Measurements from ENCODE around the gene ZNF488.

The ZNF488 gene

GRCh38 chr10:47350671-47351640, 33.1 kb downstream of the ZNF488 start:
- DNase-seq (ENCODE audit: low read depth, low spot score): no peak

- no peak for DNase-seq (ENCODE audit: low read depth, low spot score)
Observed at GRCh38 chr10:47349941-47350371, 34.1 kb downstream of the ZNF488 start.

GRCh38 chr10:47349516-47349915, 34.6 kb downstream of the ZNF488 start:
- DNase-seq (ENCODE audit: low read depth, low spot score): no peak

GRCh38 chr10:47348661-47349470, 35.2 kb downstream of the ZNF488 start:
- DNase-seq (ENCODE audit: low read depth, low spot score): no peak

GRCh38 chr10:47348138-47348651, 35.9 kb downstream of the ZNF488 start, which contains the start of gene RBP3:
TSS of gene RBP3 (plus strand) at chr10:47348363. CDS start at chr10:47348485, 122 bp downstream.
- no peak for DNase-seq (ENCODE audit: low read depth, low spot score)

- DNase-seq (ENCODE audit: low read depth, low spot score): no peak
Observed at GRCh38 chr10:47347303-47347675, 36.8 kb downstream of the ZNF488 start.

- DNase-seq (ENCODE audit: low read depth, low spot score): no peak
Observed at GRCh38 chr10:47346581-47347302, 37.4 kb downstream of the ZNF488 start.

GRCh38 chr10:47344996-47345870, 38.9 kb downstream of the ZNF488 start:
- DNase-seq (ENCODE audit: low read depth, low spot score): no peak

GRCh38 chr10:47340608-47341170, 43.4 kb downstream of the ZNF488 start:
- peak; percentile 84 for DNase-seq (ENCODE audit: low read depth, low spot score)

- no peak for DNase-seq (ENCODE audit: low read depth, low spot score)
Observed at GRCh38 chr10:47339759-47340607, 44.1 kb downstream of the ZNF488 start.

- no peak for DNase-seq (ENCODE audit: low read depth, low spot score)
Observed at GRCh38 chr10:47339186-47339735, 44.8 kb downstream of the ZNF488 start.

GRCh38 chr10:47337310-47337709, 46.8 kb downstream of the ZNF488 start:
- DNase-seq (ENCODE audit: low read depth, low spot score): no peak

- no peak for DNase-seq (ENCODE audit: low read depth, low spot score)
Observed at GRCh38 chr10:47336387-47337134, 47.5 kb downstream of the ZNF488 start.

GRCh38 chr10:47335906-47336305, 48.2 kb downstream of the ZNF488 start:
- no peak for DNase-seq (ENCODE audit: low read depth, low spot score)

GRCh38 chr10:47334466-47335295, 49.4 kb downstream of the ZNF488 start:
- DNase-seq (ENCODE audit: low read depth, low spot score): no peak

GRCh38 chr10:47333532-47333931, 50.6 kb downstream of the ZNF488 start:
- DNase-seq (ENCODE audit: low read depth, low spot score): no peak

- DNase-seq (ENCODE audit: low read depth, low spot score): no peak
Observed at GRCh38 chr10:47332946-47333345, 51.1 kb downstream of the ZNF488 start.
